ENCODE data around the gene CT47C1.
"Not testable (repeated sequence)": the region's sequence is repeated elsewhere in the genome, so short reads cannot be mapped to it uniquely, and the experiment has no call there.

The CT47C1 gene

GRCh38 chrX:119072744-119073143 lies at the start of gene CT47C1:
CT47C1 (plus strand) TSS chrX:119072993; CDS start chrX:119073226, 233 bp downstream.
- no peaks in the 10 kb centered on the region for H3K4me1 ChIP-seq (ENCODE audit: control insufficient read depth, insufficient read depth, low read length, unreplicated experiment)
- H3K4me3 ChIP-seq (ENCODE audit: low read depth, low read length): no peak within 1 kb of the TSS
- no peak within 1 kb of the TSS for H3K27ac ChIP-seq (ENCODE audit: low read depth, low read length)
- H3K79me2 ChIP-seq (ENCODE audit: control insufficient read depth, insufficient read depth, low read length, unreplicated experiment): no peaks in the 10 kb centered on the region
- peaks cover 6% of the 10 kb centered on the region for H3K27me3 ChIP-seq (ENCODE audit: insufficient read depth, low read length)
- H2AFZ ChIP-seq (ENCODE audit: low read length, unreplicated experiment): no peak within 1 kb of the TSS
- H3K36me3 ChIP-seq (ENCODE audit: insufficient read depth, low read length): no peaks in the 10 kb centered on the region

GRCh38 chrX:119025900-119026299 lies 46.9 kb upstream of the CT47C1 start:
- H3K79me2 ChIP-seq (ENCODE audit: control insufficient read depth, insufficient read depth, low read length, unreplicated experiment): no peaks in the 10 kb centered on the region
- no peak overlapping the region for H3K4me3 ChIP-seq (ENCODE audit: low read depth, low read length)
- no peak overlapping the region for H2AFZ ChIP-seq (ENCODE audit: low read length, unreplicated experiment)
- no peak overlapping the region for H3K27ac ChIP-seq (ENCODE audit: low read depth, low read length)
- H3K27me3 ChIP-seq (ENCODE audit: insufficient read depth, low read length): no peaks in the 10 kb centered on the region
- no peaks in the 10 kb centered on the region for H3K4me1 ChIP-seq (ENCODE audit: control insufficient read depth, insufficient read depth, low read length, unreplicated experiment)
- no peaks in the 10 kb centered on the region for H3K36me3 ChIP-seq (ENCODE audit: insufficient read depth, low read length)

- not testable (repeated sequence) for H3K27me3 ChIP-seq (ENCODE audit: insufficient read depth, low read length); H3K79me2 ChIP-seq (ENCODE audit: control insufficient read depth, insufficient read depth, low read length, unreplicated experiment); H3K36me3 ChIP-seq (ENCODE audit: insufficient read depth, low read length); H3K4me3 ChIP-seq (ENCODE audit: low read depth, low read length); H2AFZ ChIP-seq (ENCODE audit: low read length, unreplicated experiment); H3K27ac ChIP-seq (ENCODE audit: low read depth, low read length); H3K4me1 ChIP-seq (ENCODE audit: control insufficient read depth, insufficient read depth, low read length, unreplicated experiment)
Observed at GRCh38 chrX:119026344-119026743, 46.4 kb upstream of the CT47C1 start.

GRCh38 chrX:119027960-119028732 lies 44.6 kb upstream of the CT47C1 start:
- not testable (repeated sequence) for H3K79me2 ChIP-seq (ENCODE audit: control insufficient read depth, insufficient read depth, low read length, unreplicated experiment); H3K4me1 ChIP-seq (ENCODE audit: control insufficient read depth, insufficient read depth, low read length, unreplicated experiment); H3K36me3 ChIP-seq (ENCODE audit: insufficient read depth, low read length); H3K27me3 ChIP-seq (ENCODE audit: insufficient read depth, low read length); H3K27ac ChIP-seq (ENCODE audit: low read depth, low read length); H2AFZ ChIP-seq (ENCODE audit: low read length, unreplicated experiment); H3K4me3 ChIP-seq (ENCODE audit: low read depth, low read length)

- Histone ChIP-seq H3K27me3 (ENCODE audit: insufficient read depth, low read length) (no peaks in the 10 kb centered on the region), H3K4me3 (ENCODE audit: low read depth, low read length) (no peak overlapping the region), H3K79me2 (ENCODE audit: control insufficient read depth, insufficient read depth, low read length, unreplicated experiment) (no peaks in the 10 kb centered on the region), H2AFZ (ENCODE audit: low read length, unreplicated experiment) (no peak overlapping the region), H3K4me1 (ENCODE audit: control insufficient read depth, insufficient read depth, low read length, unreplicated experiment) (no peaks in the 10 kb centered on the region), H3K36me3 (ENCODE audit: insufficient read depth, low read length) (no peaks in the 10 kb centered on the region), H3K27ac (ENCODE audit: low read depth, low read length) (no peak overlapping the region)
Observed at GRCh38 chrX:119028733-119029330, 44.0 kb upstream of the CT47C1 start.

GRCh38 chrX:119029656-119030055 lies 43.1 kb upstream of the CT47C1 start:
- H3K27ac ChIP-seq (ENCODE audit: low read depth, low read length); H3K4me3 ChIP-seq (ENCODE audit: low read depth, low read length); H3K27me3 ChIP-seq (ENCODE audit: insufficient read depth, low read length); H2AFZ ChIP-seq (ENCODE audit: low read length, unreplicated experiment); H3K79me2 ChIP-seq (ENCODE audit: control insufficient read depth, insufficient read depth, low read length, unreplicated experiment); H3K4me1 ChIP-seq (ENCODE audit: control insufficient read depth, insufficient read depth, low read length, unreplicated experiment); H3K36me3 ChIP-seq (ENCODE audit: insufficient read depth, low read length): not testable (repeated sequence)

- H3K27me3 ChIP-seq (ENCODE audit: insufficient read depth, low read length): no peaks in the 10 kb centered on the region
- H2AFZ ChIP-seq (ENCODE audit: low read length, unreplicated experiment): no peak overlapping the region
- H3K36me3 ChIP-seq (ENCODE audit: insufficient read depth, low read length): no peaks in the 10 kb centered on the region
- no peaks in the 10 kb centered on the region for H3K79me2 ChIP-seq (ENCODE audit: control insufficient read depth, insufficient read depth, low read length, unreplicated experiment)
- H3K27ac ChIP-seq (ENCODE audit: low read depth, low read length): no peak overlapping the region
- no peak overlapping the region for H3K4me3 ChIP-seq (ENCODE audit: low read depth, low read length)
- no peaks in the 10 kb centered on the region for H3K4me1 ChIP-seq (ENCODE audit: control insufficient read depth, insufficient read depth, low read length, unreplicated experiment)
Observed at GRCh38 chrX:119030990-119031389, 41.8 kb upstream of the CT47C1 start.

GRCh38 chrX:119036107-119037029 lies 36.4 kb upstream of the CT47C1 start:
- no peak overlapping the region for H3K27ac ChIP-seq (ENCODE audit: low read depth, low read length)
- H2AFZ ChIP-seq (ENCODE audit: low read length, unreplicated experiment): peak overlapping the region; percentile 23
- no peaks in the 10 kb centered on the region for H3K36me3 ChIP-seq (ENCODE audit: insufficient read depth, low read length)
- H3K27me3 ChIP-seq (ENCODE audit: insufficient read depth, low read length): no peaks in the 10 kb centered on the region
- no peak overlapping the region for H3K4me3 ChIP-seq (ENCODE audit: low read depth, low read length)
- H3K79me2 ChIP-seq (ENCODE audit: control insufficient read depth, insufficient read depth, low read length, unreplicated experiment): no peaks in the 10 kb centered on the region
- peaks cover 17% of the 10 kb centered on the region for H3K4me1 ChIP-seq (ENCODE audit: control insufficient read depth, insufficient read depth, low read length, unreplicated experiment)

- Histone ChIP-seq H3K4me1 (ENCODE audit: control insufficient read depth, insufficient read depth, low read length, unreplicated experiment) (peaks cover 26% of the 10 kb centered on the region), H3K79me2 (ENCODE audit: control insufficient read depth, insufficient read depth, low read length, unreplicated experiment) (no peaks in the 10 kb centered on the region), H3K27me3 (ENCODE audit: insufficient read depth, low read length) (no peaks in the 10 kb centered on the region), H3K27ac (ENCODE audit: low read depth, low read length) (peak overlapping the region; percentile 81), H3K4me3 (ENCODE audit: low read depth, low read length) (peak overlapping the region; percentile 57), H3K36me3 (ENCODE audit: insufficient read depth, low read length) (no peaks in the 10 kb centered on the region), H2AFZ (ENCODE audit: low read length, unreplicated experiment) (no peak overlapping the region)
Observed at GRCh38 chrX:119040432-119040831, 32.4 kb upstream of the CT47C1 start.

- Histone ChIP-seq H3K27ac (ENCODE audit: low read depth, low read length) (peak overlapping the region; percentile 81), H3K4me3 (ENCODE audit: low read depth, low read length) (peak overlapping the region; percentile 57), H2AFZ (ENCODE audit: low read length, unreplicated experiment) (peak overlapping the region; percentile 21), H3K36me3 (ENCODE audit: insufficient read depth, low read length) (no peaks in the 10 kb centered on the region), H3K27me3 (ENCODE audit: insufficient read depth, low read length) (no peaks in the 10 kb centered on the region), H3K79me2 (ENCODE audit: control insufficient read depth, insufficient read depth, low read length, unreplicated experiment) (no peaks in the 10 kb centered on the region), H3K4me1 (ENCODE audit: control insufficient read depth, insufficient read depth, low read length, unreplicated experiment) (peaks cover 26% of the 10 kb centered on the region)
Observed at GRCh38 chrX:119041175-119041574, 31.6 kb upstream of the CT47C1 start.

All from ACC112 (cell line).